Non-pigmented ciliary epithelial cell (primary cell): ENCODE data around the gene ELOVL6.
A peak's percentile ranks its signal among the peaks of the same experiment; 100 is the strongest.

Experiments
- DNase-seq: peaks from one replicate; pipeline ENCODE4 v3.0.0-alpha.2; 2010; ENCODE audit warnings: low read depth

Gene ELOVL6

DNA sequence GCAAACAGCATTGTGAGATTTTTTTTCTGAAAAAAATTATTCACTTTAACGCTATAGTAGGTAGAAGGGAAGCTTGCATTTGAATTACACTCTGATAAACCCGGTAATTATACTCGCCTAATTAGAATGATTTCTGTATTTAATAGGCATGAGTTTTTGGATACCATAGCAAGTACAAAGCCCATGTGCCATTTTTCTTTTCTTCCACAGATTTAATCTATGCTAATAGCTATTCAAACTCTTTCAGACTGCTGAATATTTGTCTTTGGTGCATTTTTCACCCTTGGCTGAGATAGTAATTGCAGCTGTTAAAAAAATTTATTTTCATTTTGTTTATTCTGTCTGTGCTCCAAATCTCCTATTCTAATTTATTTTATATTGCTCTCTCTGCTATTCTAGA lies 172.7 kb downstream of the ELOVL6 start:
- DNase-seq: no peak

DNA sequence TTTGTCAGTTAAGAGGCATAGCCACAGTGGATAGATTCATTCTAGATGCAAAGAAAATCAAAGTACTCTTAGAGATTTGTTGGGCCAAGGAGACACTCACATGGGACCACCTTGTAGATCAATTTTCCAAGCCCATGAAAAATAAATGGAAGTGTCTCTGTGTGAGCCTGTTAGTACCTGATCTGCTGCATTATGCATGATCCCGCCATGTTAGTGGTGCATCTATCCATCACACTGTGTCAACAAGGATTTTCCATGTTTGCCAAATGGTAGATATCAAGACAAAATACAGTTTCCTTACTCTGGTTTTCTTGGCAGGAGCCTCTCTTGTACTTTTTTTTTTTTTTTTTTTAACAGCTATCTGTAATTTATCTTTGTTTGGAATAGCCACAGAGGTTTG lies 173.4 kb downstream of the ELOVL6 start:
- no peak for DNase-seq

- DNase-seq: no peak
Observed at GRCh38 chr4:110022457-110022856, 176.0 kb downstream of the ELOVL6 start.

GRCh38 chr4:110020646-110021443 lies 177.6 kb downstream of the ELOVL6 start:
- no peak for DNase-seq

DNA sequence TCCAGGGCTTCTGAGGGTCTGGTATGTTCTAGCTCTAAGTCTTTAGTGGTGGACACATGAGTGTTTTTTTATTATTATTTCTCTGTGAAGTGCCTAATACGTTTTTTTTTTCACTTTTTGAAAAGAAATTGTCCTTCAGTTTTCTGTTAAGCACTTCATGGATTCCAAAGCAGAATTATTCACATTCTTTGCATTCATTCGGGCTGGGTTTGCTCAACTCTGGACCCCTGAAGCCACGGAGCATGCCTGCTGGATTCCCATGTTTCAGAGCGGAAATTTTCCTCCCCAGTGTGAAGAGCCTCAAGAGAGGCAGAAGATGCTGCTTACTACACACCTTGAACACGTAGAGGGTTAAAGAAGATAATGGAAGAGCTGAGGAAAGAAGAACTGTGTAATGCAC lies 178.3 kb downstream of the ELOVL6 start:
- peak; percentile 15 for DNase-seq

DNA sequence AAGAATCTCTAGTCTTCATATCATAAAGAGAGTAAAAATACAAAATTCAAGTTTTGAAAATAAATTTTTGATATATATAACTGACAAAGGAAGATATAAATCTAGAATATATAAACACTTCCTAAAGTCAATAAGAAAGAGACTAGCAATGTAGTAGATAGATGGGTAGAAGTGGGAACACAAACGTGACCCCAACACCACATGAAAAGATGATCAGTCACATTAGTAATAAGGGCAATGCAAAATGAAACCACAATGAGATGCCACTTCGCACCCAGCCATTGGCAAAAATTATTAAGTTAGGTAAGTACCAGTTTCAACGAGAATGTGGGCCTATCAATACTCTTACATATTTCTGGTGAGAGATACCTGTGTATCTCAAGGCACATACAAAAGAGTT lies 179.3 kb downstream of the ELOVL6 start:
- no peak for DNase-seq

GRCh38 chr4:110014233-110014632 lies 184.2 kb downstream of the ELOVL6 start:
- DNase-seq: no peak

DNA sequence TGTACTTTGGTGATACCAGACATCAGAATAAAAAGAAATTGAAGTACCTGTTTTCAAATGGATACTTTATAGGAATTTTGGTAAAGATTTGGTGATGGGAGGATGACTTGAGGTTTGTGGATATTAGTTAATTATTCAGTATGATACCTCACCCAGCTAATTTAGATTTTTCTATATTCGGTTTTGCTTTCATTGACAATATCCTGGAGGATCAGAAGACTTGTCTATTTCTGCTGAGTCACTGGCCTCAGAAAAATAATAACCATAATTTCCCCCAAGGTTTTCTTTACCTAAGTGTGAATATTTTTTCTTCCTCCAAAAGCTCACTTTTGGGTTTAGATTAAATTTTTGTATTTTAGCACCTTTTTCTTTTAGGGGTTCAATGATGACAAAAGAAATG lies 185.5 kb downstream of the ELOVL6 start:
- DNase-seq: no peak

DNA sequence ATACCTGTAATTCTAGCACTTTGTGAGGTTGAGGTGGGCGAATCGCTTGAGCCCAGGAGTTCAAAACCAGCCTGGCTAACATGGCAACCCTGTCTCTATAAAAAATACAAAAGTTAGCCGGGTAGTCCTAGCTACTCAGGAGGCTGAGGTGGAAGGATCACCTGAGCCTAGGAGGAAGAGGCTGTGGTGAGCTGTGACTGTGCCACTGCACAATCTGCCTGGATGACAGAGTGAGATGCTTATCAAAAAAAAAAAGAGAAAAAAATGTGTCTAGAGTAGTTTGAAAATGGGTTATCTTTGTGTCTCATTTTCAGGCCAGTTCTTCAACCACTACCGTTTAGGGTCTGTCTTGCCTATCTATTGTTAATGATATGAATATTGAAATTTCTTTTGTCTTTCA lies 187.6 kb downstream of the ELOVL6 start:
- no peak for DNase-seq

GRCh38 chr4:110009550-110009949 lies 188.9 kb downstream of the ELOVL6 start:
- no peak for DNase-seq

DNA sequence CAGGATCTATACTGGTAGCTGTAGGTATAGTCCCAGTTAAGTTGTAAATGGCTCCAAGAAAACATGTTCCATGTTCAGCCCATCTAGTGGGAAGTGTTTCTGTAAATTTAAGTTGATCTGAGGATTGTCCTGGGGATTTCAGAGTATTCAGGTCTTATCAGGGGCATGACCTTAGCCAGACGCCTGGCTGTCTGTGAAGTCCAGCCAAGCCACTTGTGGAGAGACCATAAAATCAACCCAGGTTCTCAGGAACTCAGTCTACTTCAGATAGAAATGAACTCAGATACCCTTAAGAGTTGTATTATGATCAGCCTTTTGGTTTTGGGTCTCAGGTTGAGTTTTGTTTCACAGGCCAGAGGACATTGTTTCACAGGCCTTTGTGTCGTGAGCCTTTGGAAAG lies 189.9 kb downstream of the ELOVL6 start:
- no peak for DNase-seq

DNA sequence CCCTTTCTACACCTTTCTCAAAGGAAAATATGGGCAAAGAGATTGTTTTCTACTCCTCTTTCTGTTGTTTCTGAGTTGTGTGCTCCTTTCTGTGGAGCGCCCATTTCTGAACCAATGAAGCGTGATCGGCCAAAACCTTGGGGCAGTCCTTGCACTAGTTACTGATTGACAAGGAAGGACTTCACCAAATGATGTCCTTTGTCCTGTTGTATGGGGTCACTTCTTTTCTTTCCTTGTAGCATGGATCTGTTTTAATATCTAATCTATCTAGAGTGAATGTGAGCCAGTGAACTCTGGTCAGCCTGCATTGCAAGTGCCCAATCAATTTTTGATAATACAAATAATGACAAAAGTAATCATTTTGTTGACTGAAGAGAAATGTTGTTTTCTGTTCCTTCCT lies 191.2 kb downstream of the ELOVL6 start:
- DNase-seq: no peak

- peak; percentile 43 for DNase-seq
Observed at GRCh38 chr4:110005461-110006056, 192.9 kb downstream of the ELOVL6 start.

DNA sequence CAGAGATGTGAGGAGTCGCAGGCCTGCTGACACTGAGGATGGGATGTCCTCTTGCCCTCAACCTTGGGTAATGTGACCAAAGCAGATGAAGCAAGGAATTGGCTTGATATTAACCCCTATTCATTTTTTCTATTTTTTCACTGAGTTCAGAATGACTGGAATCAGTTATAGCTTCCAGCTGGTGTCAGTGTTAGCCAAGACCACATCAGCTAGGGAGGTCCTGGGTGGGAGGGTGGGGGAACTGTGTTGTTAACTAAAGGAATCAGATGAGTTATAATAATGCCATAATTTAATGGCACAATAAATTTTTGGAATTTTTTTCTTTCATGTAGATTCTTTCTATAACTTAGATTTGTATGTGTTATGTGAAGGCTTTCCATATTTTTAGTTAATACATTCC lies 193.9 kb downstream of the ELOVL6 start:
- DNase-seq: no peak

DNA sequence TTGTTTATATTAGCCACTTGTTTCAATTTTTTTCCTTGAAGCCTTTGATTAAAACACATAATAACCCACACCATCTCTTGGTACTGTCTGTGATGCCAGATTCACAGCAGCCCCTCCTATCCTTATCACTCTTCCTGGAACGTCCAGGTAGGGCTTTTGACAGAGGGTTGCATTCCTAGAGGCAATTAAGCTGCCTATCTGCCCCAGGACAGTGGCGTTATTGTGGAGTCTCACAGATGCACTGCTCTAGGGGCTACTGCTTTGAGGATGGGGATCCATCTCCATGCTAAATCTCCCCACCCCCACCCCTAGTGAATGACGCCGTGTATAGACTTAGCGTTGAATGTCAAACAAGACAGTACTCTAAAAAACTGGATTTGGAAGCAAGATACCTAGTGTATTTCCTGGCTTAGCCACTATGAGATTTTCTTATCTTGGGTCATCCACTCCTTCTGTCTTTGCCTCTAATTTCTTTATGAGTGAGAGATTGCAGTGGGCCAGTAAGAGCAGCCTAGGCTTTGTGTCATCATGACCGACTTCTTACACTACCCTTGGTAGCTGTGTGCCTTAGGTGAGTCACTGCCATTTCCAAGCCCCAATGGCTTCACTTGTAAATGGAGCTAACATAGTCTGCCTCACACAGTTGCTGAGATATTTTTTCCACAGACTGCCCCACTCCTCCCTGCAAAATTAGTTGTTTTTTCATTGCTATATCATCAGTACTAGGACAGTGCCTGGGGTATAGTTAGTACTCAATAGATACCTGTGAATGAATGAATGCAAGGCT lies 194.8 kb downstream of the ELOVL6 start:
- DNase-seq: no peak

DNA sequence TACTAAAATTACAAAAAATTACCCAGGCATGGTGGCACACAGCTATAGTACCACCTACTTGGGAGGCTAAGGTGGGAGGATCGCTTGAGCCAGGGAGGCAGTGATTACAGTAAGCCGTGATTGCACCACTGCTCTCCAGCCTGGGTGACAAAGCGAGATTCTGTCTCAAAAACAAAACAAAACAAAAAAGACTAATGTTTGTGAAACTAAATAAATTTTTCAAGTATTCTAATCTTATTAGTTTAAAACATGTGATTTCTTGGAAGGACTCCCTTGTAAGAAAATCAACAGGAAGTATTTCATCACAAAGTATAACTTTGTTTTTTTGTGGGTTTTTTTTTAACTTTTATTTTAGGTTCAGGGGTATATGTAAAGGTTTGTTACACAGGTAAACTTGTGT lies 196.1 kb downstream of the ELOVL6 start:
- DNase-seq: no peak

DNA sequence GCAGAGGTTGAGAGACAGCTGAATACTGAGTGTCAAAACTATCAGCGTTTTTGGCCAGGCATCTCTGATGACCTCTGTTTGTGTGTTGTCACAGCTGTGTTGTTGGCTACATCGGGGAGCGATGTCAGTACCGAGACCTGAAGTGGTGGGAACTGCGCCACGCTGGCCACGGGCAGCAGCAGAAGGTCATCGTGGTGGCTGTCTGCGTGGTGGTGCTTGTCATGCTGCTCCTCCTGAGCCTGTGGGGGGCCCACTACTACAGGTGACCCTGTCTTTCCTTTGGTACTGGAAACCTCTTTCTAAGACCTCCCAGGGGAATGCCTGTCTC lies 198.9 kb downstream of the ELOVL6 start:
- DNase-seq: no peak

DNA sequence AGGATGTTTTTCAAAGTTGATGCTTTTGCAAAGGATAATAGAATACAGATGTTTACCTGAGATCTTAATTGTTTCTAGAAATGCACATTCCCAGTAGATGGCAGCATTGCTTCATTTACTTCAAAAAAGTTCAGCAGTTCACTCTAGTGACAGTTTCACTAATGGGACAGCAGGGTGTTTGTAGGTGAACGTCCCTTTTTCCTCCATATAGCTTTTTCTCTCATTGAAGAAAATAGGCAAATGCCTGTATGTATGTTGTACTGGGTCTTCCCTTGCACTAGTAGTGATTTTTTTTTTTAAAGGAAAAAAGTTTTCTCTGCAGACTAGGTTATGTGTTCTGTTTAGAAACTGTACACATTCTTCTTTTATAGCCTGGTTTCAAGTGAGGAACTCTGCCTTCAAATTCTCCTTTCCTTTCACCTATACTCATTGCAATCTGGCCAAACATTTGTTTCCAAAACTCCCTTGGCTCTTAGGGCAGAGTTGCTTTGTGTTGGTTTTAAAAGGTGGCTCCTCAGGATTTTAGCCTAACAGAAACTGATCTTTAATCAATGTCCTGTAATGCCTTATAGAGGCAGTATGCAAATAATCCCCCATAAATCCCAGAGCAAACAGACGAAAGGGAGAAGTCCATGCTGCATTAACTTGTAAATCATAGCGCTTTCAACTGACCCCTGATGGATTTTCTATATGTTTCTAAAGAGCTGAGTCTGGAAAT lies 199.4 kb downstream of the ELOVL6 start:
- DNase-seq: peak; percentile 19

GRCh38 chr4:109996526-109996925 lies 201.9 kb downstream of the ELOVL6 start:
- DNase-seq: no peak
